ENCODE measurements around the gene ARHGEF17.

The ARHGEF17 gene

DNA sequence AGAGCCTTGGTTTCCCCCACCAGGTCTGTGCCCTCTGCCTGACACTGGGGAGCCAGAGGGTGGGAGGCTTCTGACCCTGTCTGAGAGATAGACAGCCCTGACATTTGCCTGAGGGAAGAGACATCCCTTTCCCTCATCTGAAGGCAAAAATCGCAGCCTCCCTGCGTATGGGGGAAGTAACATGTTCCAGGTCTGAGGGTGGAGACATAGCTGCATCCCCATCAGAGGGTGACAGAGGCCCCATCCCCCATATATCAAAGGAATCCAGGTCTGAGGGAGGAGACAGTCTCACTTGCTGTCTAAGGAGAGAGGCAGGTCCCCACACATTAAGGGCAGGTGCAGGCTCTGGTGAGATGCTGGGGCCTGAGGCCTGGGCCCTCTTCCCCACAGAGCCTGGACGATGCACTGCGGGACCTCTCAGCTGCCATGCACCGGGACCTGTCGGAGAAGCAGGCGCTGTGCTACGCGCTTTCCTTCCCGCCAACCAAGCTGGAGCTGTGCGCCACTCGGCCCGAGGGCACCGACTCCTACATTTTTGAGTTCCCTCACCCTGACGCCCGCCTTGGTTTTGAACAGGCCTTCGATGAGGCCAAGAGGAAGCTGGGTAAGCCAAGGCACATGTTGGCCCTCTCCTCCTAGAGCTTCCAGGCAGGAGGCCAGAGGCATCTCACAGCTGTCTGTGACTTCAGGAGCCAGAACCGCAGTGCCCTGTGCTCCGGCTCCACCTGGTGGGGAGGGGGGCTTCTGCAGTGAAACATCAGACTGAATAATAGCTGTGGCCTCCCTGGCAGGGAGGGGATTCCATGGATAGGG is 52.1 kb downstream of the ARHGEF17 start:
- no peak for DNase-seq

DNA sequence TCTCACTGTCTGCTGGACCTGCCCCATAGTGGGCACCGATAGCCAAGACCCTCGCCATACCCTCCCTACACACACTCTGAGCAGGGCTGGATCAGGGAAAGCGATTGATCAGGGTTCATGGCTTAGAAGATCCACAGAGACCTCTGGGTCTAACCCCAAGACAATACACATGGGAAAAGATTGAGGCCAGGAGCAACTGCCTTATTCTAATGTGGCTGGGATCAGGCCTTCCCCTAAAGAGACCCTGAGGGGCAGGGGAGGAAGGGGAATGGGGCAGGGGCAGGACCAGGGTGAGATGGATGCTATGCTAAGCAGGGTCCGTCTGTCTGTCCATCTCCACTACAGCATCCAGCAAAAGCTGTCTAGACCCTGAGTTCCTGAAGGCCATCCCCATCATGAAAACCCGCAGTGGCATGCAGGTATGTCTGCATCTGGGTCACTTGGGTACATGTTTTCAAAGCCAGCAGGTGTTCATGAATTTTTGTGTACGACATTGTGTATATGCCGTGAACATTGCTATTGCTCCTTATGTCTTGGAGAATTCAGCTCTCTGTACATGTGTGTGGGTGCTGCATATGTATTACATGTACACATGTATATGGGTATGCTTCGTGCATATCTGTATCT is 52.8 kb downstream of the ARHGEF17 start:
- DNase-seq: no peak

DNA sequence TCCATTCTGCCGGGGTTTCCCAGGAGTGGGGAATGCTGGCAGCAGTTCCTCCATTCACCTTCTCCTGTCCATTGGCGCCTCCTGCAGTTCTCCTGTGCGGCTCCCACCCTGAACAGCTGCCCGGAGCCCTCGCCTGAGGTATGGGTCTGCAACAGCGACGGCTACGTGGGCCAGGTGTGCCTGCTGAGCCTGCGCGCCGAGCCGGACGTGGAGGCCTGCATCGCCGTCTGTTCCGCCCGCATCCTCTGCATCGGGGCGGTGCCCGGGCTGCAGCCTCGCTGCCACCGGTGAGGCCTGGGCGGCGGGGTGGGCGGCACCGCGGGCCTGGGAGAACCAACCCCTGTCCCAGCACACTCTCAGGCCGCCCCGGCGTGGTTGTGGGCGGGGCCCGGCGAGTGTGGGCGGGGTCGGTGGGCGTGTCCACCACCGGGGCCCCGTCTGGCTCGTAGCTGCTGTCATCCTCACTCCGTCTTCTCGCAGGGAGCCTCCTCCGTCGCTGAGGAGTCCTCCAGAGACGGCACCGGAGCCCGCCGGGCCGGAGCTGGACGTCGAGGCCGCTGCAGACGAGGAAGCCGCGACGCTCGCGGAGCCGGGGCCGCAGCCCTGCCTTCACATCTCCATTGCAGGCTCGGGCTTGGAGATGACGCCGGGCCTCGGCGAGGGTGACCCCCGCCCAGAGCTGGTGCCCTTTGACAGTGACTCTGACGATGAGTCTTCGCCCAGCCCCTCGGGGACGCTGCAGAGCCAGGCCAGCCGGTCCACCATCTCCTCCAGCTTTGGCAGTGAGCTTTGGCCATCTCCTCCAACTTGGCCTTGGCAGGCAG is 54.1 kb downstream of the ARHGEF17 start:
- no peak for DNase-seq

DNA sequence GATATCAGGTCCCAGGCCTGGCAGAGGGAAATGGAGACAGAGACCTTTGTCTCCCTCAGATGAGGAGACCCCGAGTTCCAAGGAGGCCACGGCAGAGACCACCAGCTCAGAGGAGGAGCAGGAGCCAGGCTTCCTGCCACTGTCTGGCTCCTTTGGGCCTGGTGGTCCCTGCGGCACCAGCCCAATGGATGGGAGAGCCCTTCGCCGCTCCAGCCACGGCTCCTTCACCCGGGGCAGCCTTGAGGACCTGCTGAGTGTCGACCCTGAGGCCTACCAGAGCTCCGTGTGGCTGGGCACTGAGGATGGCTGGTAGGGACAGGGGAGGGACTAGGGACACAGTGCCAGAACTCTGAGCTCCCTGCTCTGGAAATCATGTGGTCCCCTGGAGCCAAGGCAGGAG is 55.1 kb downstream of the ARHGEF17 start:
- no peak for DNase-seq

DNA sequence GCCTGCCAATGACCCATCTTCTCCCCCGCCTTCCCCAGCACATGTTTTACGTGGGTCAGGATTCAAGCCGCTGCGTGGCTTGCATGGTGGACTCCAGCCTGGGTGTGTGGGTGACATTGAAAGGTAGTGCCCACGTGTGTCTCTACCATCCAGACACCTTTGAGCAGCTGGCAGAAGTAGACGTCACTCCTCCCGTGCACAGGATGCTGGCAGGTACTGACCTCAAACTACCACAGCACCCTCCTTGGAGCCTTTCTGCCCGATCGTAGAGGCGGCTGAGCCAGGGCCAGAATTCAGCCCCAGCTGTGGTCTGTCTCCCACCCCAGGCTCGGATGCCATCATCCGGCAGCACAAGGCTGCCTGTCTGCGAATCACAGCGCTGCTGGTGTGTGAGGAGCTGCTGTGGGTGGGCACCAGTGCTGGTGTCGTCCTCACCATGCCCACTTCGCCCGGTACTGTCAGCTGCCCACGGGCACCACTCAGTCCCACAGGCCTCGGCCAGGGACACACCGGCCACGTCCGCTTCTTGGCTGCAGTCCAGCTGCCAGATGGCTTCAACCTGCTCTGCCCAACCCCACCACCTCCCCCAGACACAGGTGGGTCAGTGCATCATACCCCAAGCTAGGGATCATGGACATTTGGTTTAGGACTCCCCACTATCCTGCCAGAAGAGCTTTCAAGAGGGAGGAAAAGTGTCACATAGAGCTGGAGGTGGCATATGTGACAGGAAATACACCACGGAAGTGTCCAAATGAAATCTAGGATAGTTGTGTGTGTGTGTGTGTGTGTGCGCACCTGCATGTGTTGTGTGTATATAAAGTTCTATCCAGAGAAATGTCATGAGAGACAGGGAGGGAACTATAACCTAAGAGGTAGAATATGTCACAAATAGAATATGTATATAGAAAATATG is 57.5 kb downstream of the ARHGEF17 start:
- no peak for DNase-seq

DNA sequence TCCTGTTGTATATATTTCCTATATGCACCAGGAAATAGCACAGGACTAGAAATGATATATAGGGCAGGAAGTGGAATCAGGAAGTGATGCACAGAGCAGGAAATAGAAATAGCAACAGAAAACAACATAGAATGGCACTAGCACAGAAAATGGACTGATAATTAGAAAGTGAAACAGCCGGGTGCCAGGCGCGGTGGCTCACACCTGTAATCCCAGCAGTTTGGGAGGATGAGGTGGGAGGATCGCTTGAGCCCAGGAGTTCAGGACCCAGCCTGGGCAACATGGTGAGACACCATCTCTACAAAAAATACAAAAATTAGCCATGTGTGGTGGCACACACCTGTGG is 58.2 kb downstream of the ARHGEF17 start:
- DNase-seq: no peak

DNA sequence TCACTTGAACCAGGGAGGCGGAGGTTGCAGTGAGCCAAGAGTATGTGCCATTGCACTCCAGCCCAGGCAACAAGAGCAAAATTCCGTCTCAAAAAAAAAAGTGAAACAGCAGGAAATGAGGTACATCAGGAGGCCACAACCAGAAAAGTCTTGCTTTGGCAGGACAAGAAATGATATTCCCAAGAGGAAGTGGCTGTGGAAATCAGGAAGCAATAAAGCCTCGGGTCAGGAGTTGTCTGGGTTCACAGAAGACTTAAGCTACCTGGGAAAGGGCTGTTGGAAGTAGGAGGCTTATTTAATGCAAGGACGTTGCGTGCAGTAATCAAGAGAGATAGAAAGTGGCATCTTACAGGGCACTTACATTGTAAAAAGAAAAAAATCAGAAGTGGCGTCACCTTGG is 58.9 kb downstream of the ARHGEF17 start:
- no peak for DNase-seq

DNA sequence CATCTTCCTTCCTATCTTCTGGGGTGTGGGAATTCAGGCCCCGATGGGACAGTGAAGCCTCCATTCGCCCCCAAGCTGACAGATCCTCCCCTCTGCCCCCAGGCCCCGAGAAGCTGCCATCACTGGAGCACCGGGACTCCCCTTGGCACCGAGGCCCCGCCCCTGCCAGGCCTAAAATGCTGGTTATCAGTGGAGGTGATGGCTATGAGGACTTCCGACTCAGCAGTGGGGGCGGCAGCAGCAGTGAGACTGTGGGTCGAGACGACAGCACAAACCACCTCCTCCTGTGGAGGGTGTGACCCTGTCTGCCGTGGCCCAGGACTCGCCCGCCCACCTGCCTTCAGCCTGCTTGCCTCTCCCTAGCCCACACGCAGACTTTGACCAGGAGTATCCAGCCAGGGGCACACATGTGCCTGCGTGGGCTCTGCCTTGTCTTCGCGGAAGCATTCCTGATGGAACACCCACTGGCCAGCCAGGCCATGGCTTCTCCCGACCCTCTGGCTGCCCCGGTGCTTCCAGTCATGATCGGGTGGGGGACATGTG is 59.5 kb downstream of the ARHGEF17 start:
- no peak for DNase-seq

DNA sequence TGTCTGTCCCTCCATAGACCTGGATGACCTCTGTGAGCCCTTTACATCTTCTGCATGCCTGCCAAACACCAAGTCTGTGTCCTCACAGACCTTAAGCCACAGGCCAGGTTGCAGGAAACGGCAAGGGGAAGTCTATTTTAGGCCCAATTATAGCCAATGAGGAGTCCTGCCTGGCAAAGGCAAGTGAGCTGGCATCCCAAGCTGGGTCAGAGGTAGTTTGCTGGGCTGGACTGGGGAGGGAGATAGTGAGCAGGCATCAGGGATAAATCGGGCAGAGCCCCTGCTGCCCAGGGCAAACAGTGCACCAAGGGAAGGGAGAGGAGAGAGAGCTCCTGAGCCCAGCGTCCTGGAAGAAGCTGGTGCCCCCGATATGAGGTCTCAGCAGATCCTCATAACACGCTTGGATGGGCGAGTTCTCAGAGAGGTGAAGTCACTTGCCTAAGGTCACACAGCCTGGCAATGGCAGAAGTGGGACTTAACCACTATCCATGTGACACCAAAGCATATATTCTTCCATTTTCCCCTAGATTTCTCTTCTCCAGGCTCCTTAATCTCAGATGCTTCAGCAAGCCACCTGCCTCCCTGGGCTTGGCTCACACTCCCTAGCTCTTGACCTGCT is 64.4 kb downstream of the ARHGEF17 start:
- DNase-seq: no peak

DNA sequence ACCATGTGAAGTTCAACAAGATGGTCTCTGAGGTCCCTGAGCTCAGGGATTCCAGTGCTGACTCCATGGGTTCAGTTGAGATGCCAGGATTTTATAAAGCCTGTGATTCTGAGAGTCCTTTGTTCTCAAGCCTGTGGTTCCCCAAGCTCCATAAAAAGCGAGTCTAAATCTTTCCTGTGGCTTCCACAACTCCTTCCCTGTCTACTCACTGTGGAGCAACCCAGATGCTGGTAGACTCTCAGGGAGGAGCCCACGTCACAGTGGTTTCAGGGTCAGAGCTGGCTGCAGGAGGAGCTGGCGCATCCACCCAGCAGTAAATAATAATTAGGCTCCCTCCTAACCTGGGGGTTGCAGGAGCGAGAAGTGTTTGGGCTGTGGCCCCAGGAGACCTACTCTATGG is 66.1 kb downstream of the ARHGEF17 start:
- DNase-seq: no peak

DNA sequence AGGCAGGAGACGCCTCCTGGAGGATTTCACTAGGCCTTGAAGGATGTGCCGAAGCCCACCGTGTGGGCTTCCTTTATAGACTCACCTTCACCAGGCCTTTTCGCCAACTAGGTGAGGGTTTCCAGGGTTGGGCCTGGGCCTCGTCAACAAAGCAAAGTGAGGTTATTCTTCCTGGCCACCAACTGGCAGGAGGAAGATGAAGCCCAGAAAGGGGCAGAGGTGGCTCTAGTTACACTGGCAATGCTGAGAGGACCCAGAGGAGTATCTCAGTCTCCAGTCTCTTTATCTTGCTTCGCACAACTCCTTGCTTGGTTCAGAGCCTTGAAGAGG is 67.7 kb downstream of the ARHGEF17 start:
- no peak for DNase-seq

DNA sequence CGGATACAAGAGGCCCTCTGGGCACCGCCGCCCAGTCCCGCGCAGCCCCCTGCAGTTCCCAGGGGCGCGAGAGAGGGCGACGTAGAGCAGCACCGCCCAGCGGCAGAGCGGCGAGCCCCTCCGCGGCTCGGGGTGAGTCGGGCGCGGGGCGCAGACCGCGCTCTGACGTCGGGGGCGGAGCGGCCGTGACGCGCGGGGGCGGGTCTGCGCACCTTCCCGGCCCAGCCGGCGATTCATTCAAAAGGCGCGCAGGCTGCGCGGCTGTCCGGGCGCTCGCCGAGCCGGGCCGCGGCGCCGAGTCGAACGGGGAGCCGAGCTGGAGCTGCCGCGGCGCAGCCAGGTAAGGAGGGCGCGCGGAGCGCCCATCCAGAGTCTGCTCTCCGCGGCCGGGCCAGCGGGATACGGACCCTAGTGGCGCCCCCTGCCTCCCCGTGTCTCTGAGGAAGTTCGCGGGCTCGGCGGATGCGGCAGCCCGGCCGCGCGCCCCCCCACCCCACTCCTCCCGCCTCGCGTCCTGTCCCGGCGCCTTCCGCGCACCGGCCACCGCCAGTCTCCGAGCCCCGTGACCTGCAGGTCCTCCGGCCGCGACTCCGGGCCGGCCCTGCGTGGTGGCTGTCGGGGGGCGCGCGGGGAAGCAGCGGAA is 68.2 kb downstream of the ARHGEF17 start, which contains the start of gene RELT:
Gene RELT (plus strand): TSS at position 240 of the 643 bp plus-strand sequence. CDS start 12,738 bp downstream, outside the sequence.
- peak; percentile 96 to 98 for DNase-seq

DNA sequence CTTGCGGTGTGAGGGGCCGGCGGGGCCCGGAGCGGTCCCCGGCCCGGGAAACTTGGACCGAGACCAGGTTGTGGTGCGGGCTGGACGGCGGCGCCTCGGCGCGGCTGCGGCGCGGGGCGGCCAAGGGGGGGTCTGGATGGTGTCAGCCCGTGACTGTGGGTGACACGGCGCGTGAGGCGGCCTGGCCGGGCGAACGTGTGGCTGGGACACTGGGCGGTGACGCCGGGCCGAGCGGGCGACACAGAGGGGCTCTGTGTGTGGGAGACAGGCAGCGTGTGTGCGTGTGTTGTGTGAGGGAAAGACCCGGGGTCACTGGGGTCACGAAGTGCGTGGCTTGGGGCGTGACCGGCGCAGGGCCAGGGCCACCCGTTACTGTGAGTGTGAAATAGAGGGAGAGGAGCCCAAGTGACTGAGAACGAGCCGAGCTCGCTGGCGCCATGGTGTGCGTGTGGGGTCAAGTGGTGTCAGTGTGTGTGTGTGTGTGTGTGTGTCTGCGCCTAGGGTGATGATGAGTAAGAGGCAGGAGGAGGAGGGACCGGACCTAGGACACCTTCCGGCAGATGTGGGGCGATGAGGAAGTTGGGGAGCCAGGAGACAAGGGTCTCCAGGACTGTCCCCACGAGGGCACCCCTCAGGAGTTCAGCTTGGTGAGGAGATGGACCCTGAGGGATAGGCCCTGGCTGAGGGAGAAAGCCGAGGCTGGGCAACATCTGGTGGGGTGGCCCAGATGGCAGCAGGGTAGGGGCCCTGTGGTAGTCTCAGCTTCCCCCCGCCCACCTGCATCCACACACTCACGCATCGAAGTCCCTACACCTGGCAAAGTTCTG is 68.9 kb downstream of the ARHGEF17 start:
- DNase-seq: peak; percentile 44 to 57

DNA sequence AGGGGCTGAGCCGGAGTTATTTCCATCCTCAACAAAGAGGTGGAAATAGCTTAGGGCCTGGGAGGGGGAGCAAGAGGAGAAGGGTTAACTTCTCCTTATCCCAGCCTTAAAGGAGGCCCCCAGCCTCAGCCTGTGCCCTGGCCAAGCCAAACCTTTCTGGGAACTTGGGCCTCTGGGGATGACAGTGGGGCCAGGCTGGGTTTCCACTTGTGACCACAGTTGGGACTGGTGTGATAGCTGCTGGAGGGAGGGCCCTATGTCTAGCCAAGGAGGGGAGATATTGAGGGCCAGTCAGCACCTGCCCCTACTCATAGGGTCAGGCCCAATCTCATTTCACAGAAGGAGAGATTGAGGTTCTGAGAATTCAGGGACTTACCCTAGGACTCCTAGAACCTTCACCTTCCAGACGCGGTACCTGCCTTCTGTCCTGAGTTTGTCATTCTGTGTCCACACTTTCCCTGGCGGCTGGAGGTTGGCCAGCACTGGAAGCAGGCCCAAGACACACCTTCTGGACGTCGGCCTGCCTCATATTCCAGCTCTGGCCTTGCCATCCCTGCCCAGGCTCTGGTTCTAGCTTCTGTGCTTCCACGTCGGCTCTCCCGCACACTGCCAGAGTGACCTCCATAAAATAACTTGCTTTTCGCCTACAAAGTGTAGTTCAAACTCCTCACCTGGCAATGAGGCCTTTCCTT is 71.3 kb downstream of the ARHGEF17 start:
- DNase-seq: no peak

DNA sequence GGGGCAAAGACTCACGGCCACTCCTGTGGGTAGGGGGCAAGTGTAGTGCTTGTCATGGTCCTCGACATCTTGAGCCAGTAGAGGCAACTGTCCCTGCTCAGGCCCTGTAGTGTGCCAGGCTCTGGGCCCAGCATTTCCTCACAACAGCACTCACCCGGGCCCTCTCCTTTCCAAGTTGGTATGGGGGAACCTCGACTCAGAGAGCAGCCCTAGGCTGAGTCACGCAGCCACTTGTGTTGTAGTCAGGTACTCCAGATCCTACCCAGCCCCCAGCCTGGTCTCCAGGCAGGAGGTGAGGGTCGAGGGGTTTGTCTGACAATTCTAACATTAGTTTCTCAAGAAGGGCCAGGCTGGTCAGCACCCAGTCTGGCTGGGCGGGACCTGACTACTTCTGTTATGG is 72.3 kb downstream of the ARHGEF17 start:
- no peak for DNase-seq

DNA sequence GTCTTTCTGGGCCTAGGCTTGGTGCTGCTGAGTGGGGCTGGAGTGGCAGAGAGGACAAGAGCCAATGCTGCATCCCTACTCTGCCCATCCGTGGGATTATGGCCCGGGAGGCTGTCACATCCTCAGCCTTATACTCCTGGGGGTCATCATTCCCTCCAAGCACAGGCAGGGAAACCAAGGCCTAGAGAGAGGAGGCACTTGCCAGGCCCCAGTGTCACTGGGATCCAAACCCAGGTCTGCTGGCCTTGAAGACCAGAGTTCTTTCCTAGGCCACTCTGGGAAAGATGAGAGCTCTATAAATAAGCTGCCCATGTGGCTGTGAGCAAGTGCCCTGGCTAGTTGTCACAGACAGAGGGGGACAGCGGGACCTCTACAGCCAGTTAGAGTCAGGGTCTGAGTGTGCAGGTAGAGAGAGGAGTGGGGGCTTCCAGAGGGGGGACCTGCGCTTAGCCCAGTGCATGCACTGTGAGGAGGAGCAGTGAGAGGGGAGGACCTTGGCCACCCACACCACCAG is 72.9 kb downstream of the ARHGEF17 start:
- no peak for DNase-seq

DNA sequence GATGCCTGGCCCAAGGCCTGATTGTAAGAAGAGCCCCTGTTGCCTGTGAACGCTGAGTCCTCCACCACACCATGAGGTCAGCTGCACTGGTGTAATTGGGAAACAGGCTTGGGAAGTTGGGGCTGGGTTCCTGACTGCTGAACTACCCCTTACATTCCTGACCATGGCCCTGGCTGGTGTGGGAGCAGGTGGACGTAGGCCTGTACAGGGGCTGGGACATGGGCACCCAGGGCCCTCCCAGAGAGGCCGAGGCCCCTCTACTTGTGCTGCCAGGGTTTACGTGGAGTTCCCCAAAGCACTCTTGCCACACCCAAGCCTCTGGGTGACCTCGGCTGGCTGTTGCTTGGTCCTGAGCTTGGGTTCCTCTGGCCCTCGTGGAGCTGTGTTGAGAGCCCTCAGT is 73.5 kb downstream of the ARHGEF17 start:
- no peak for DNase-seq

DNA sequence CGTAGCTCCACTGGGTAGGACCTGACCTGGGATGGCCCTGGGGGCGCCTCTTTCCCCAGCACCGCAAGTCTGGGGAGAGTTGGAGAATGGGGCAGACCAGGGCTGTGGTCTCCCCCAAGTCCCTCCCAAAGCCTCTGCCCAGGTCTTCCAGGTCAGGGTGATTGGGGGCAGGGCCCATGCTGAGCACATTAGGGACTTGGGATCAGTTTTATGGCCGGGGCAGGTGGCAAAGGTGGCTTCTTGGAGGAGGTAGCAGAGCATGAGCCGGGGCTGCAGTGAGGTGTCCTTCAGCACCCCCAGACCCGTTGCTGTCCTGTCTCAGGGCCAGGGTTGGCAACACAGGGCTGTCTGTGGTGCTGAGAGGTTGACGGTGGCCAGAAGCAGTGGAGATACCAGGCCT is 74.1 kb downstream of the ARHGEF17 start:
- no peak for DNase-seq

DNA sequence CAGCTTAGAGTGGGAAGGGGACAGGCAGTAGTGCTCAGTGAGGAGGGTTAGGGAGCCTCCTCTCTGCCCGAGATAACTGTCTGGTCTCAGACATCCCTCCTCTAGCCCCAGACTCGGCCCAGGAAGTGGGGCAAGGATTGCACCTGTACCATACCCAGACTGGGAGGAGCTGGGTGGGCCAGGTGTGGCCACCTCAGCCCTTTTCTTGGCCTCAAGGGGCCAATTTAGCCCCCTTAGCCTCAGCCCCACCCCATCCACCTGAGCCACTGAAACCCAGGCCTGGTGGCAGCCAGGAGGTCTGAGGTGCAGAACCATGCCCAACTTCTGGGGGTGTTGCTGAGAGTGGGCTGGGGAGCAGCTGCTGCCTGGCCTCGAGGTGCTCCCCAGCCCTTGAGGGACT is 74.7 kb downstream of the ARHGEF17 start:
- DNase-seq: no peak
